Ecto neural progenitor cell (in vitro differentiated cells): ENCODE data around the gene SCAF8.
"Not testable (repeated sequence)": the region's sequence is repeated elsewhere in the genome, so short reads cannot be mapped to it uniquely, and the experiment has no call there.

Source experiments
- DNase-seq: peaks from one replicate; pipeline ENCODE4 v3.0.0-alpha.2; 2018; ENCODE audit warnings: low spot score

The SCAF8 gene

DNA sequence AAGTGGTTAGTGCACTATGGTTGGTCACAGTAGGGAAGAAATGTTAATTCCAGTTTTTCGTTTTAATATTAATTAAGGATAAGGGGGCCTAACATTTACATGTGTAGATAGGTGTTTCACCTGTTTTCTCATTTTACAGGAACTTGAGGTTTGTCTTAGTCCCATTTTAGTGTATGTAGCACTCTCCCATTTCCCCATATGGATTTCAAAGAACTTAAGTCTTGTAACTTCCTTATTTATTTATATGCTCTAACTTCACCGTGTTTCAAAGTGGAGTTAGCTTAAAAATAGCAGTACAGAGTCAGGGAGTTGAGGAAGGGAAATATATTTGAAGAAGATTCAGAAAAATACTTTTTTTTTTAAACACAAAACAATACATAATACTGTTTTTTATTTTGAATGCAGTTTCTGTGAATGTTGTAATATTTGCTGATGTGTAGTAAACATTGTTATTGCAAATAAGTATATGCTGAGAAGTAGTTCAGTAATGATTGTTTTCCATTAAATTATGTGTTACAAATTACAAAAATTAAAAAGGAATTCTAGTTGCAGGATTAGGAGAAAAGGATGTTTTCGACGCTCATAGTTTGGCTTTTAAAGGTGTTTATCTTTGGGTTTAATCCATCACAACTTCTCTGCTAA lies 3.5 kb downstream of the SCAF8 start:
- no peak for DNase-seq

- DNase-seq, result no peak
Measured at GRCh38 chr6:154737424-154737823, 4.2 kb downstream of the SCAF8 start.

- DNase-seq, result no peak
Measured at GRCh38 chr6:154738551-154738961, 5.3 kb downstream of the SCAF8 start.

- DNase-seq, result no peak
Measured at GRCh38 chr6:154740658-154741057, 7.4 kb downstream of the SCAF8 start.

DNA sequence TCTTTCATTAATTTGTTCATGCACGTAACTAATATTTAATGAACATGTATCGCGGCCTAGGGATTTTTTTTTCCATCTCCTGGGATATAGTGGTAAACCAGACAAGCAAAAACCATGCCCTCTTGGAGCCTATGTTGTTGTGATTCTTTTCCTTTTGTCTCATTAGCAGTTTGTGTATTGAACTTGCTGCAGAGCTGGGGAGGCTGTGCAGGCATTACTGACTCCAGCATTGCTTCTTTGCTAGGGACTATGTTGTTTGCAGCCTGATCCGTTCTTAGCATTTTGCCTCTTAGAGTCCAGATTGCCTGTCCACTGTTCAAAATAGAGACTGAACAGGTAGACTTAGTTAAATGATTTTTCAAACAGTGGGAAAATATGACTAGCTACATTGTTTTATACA lies 9.7 kb downstream of the SCAF8 start:
- DNase-seq, result no peak

- DNase-seq, result not testable (repeated sequence)
Measured at GRCh38 chr6:154744029-154744745, 11.0 kb downstream of the SCAF8 start.

- DNase-seq, result no peak
Measured at GRCh38 chr6:154745243-154745642, 12.0 kb downstream of the SCAF8 start.

- DNase-seq, result no peak
Measured at GRCh38 chr6:154749341-154749740, 16.1 kb downstream of the SCAF8 start.

DNA sequence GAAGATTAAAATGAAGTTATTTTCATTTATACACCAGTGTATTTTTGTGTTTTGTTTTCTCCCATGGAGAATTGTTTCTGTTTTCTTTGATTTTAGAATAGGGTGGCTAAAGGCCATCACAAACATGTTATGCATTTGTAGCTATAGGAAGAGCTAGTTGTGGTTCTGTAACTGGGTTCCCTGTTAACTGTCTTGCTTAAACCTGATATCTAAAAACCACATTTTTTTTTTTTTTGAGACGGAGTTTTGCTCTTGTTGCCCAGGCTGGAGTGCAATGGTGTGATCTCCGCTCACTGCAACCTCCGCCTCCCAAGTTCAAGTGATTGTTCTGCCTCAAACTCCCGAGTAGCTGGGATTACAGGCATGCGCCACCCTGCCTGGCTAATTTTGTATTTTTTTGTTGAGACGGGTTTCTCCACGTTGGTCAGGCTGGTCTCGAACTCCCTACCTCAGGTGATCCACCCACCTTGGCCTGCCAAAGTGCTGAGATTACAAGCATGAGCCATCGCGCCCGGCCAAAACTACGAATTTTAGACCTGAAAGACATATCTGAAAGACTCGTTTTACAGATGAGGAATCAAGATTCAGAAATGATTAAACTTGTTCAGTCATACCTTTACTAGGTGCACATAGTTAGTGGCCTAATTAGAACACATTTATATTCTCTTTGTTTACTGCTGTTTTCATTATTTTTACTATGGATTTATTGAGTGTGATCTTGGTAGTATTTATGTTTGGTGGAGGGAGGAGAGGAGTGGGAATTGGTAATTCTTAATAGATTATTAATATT lies 18.0 kb downstream of the SCAF8 start:
- no peak for DNase-seq

GRCh38 chr6:154752022-154752421 lies 18.8 kb downstream of the SCAF8 start:
- no peak for DNase-seq

GRCh38 chr6:154754152-154754551 lies 20.9 kb downstream of the SCAF8 start:
- no peak for DNase-seq

DNA sequence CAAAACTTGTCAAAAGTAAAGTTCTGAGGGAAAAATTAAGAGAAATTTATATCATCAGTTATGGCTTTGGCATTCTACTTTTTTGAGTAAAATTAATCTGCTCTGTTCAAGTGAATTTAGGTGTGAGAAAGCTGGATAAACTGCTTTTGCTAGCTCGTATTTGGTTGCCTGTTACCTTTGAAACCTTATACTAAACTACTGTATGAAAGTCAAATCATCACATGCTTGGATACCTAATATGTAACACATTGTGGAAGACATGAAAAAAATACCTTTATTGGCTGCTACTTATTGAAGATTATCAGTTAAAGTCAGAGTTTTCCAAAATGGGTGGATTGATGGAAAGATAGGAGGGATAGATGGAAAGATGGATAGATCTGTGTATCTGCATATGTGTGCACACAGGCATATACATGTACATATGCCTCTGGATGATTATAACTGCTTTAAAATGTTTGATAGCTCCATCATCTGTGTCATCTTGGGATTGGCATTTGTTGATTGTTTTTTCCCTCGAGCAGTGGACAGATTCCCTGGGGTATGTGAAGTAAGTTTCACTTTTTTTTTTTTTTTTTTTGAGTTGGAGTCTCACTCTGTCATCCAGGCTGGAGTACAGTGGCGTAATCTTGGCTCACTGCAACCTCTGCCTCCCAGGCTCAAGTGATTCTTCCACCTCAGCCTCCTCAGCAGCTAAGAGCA lies 24.3 kb downstream of the SCAF8 start:
- DNase-seq, result no peak

- DNase-seq, result no peak
Measured at GRCh38 chr6:154758125-154758524, 24.9 kb downstream of the SCAF8 start.

DNA sequence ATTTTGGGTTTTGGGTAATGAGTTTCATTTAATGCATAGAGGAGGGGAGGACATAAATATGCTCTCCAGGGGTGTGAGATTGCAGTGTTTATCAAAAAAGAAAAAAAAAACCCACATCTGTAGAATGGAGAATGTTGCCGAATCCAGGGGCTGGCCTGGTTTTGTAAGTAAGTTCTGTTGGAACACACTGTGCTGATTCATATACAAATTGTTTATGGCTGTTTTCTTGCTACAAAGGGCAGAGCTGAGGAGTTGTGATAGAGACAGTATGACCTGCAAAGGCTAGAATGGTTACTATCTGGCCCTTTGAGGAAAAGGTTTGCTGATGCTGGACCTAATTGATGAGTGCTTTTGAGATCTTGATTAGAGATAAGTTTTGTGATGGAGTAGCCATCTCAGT lies 30.4 kb downstream of the SCAF8 start:
- no peak for DNase-seq

DNA sequence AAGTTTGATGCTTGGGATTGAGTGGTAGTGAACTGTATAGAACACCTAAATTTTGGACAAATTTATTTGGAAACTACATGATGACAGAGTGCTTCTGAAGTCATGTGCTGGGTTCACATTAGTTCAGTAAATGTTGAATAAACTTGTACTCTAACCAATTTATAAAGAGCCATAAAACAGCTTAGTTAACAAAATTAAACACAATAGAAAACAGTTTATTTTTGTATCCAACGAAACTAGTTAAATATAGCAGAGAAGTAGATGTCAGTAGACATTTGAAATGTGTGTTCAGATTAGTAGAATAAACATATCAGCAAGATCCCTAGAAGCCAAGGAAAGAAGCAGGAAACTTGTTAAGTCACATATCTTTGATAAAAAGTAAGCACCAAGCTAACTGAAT lies 32.1 kb downstream of the SCAF8 start:
- no peak for DNase-seq

DNA sequence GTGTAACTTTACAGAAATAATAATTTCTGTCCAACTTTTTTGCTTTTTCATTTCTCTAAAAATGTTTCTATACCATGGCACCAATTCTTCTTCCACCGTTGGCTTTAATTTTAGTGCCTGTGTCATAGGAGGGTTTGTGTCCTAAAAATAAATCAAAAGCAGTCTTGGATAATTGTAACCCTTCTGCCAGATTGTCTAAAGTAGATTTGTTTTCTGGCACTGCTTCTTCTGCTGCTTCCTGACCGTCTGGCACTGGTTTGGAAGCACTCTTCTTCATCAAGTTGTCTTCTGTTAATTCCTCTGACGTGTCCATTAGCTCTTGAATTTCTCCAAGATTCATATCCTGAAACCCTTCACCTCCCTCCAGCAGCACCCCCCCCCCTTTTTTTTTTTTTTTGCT lies 33.1 kb downstream of the SCAF8 start:
- no peak for DNase-seq

DNA sequence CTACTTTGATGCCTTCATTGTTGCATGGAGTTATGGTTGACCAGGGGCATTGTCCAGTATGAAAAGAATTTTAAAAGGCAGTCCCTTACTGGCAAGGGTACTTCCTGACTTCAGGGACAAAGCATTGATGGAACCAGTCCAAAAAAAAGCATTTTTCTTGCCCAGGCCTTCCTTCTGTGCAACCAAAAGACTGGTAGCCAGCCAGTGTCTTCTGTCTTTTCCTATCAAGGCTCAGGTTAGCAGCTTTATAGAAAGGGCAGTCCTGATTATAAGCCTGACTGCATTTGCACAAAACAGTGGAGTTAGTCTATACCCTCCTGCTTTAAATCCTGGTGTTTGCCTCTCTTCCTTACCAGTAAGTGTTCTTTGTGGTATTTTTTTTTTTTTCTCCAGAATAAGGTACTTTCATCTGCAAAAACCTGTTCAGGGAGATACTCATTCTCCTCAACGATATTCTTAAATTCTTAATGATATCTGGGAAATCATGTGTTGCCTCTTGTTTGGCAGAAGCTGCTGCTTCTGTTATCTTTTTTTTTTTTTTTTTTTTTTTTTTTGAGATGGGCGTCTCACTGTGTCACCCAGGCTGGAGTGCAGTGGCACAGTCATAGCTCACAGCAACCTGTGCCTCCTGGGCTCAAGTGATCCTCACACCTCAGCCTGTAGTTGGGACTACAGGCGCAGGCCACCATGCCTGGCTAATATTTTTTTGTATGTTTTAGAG lies 33.9 kb downstream of the SCAF8 start:
- DNase-seq, result no peak

DNA sequence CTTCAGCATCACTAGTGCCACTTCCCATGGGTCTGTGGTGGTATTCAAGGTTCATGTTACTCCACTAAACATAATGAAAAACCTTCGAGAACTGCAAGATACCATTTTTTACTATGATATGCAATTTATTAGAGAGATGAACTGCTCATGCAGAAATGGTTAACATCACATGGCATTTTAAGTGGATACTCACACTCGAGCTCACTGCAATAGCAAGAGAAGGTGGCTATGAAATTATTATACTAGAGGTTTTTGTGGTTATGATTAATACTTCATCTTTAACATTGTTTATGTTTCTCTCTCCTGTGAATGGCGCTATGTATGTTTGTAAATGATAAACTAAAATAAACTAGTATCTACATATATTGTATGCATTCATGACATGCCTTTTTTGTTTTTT lies 35.1 kb downstream of the SCAF8 start:
- DNase-seq, result no peak

- DNase-seq, result no peak
Measured at GRCh38 chr6:154773610-154774089, 40.4 kb downstream of the SCAF8 start.

DNA sequence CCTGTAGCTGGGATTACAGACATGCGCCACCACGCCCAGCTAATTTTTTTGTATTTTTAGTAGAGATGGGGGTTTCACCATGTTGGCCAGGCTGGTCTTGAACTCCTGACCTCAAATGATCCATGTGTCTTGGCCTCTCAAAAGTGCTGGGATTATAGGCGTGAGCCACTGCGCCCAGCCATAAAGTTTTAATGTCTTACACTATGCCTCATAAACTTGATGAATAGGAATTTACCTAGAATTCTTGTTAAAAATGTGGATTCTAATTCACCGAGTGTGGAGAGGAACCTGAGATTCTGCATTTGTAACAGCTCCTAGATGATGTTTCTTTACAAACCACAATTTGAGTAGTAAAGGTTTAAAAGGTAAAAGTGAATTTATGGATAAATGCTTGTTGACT lies 45.9 kb downstream of the SCAF8 start:
- not testable (repeated sequence) for DNase-seq

DNA sequence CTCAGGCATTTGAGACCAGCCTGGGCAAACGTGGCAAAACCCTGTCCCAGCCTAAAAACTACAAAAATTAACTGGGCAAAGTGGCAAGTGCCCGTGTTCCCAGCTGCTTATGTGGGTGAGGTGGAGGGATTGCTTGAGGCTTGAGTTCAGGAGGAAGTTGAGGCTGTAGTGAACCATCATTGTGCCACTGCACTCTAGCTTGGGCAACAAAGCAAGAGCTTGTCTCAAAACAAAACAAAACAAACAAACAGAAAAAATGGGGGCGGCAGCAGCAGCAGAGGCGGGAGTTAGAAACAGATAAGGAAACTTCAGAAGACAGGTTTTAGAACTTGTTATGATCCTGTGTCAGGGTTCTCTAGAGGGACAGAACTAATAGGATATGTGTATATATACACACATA lies 49.0 kb downstream of the SCAF8 start:
- DNase-seq, result no peak

- DNase-seq, result no peak
Measured at GRCh38 chr6:154783229-154783628, 50.0 kb downstream of the SCAF8 start.
